ENCODE measurements around the gene INSR. TPM values are rescaled to one million over a fixed set of nuclear protein-coding genes. Genes with fewer than 3 reads are reported as not detected.

Gene INSR
- total and polyA plus RNA-seq, 12 donors, result 20.2 to 157 (median 99.0) TPM

GRCh38 chr19:7176792-7177191 is 117.4 kb downstream of the INSR start:
- no peak overlapping the region for H3K4me3 ChIP-seq
- DNase-seq (no peak), ATAC-seq (no peak)
- H3K4me1 ChIP-seq, result peaks cover 1 to 46% (median 24%) of the 10 kb centered on the region in 9 donors
- TF ChIP-seq CTCF (IDR thresholded peaks at IDR 0.05), result no peak
- intact Hi-C loops (cut with DNase I), result no loop called here
- no peaks in the 10 kb centered on the region for H3K9me3 ChIP-seq
- H3K27me3 ChIP-seq, result no peaks in the 10 kb centered on the region
- no peak overlapping the region for H3K27ac ChIP-seq
- H3K36me3 ChIP-seq, result peaks cover 0 to 45% (median 9%) of the 10 kb centered on the region in 9 donors
- 94 to 95% methylated on average over 4 of the region's 4 CpGs for WGBS, 2 donors

GRCh38 chr19:7172794-7173193 is 121.4 kb downstream of the INSR start:
- Histone ChIP-seq H3K27ac (no peak overlapping the region), H3K9me3 (no peaks in the 10 kb centered on the region), H3K27me3 (no peaks in the 10 kb centered on the region), H3K4me1 (peaks cover 0 to 14% (median 2%) of the 10 kb centered on the region in 9 donors), H3K4me3 (no peak overlapping the region), H3K36me3 (peaks cover 0 to 77% (median 36%) of the 10 kb centered on the region in 9 donors)
- intact Hi-C loops (cut with DNase I), result no loop called here
- no peak for DNase-seq
- no peak for ATAC-seq
- WGBS, 2 donors, result 97% methylated on average over 4 of the region's 4 CpGs
- no peak for TF ChIP-seq CTCF (IDR thresholded peaks at IDR 0.05)

GRCh38 chr19:7170983-7171382 is 123.2 kb downstream of the INSR start:
- H3K27ac ChIP-seq, result no peak overlapping the region
- no peak overlapping the region for H3K4me3 ChIP-seq
- peaks cover 0 to 4% (median 0%) of the 10 kb centered on the region in 9 donors for H3K4me1 ChIP-seq
- no peak for DNase-seq
- H3K9me3 ChIP-seq, result no peaks in the 10 kb centered on the region
- intact Hi-C loops (cut with DNase I), result no loop called here
- no peaks in the 10 kb centered on the region for H3K27me3 ChIP-seq
- peaks cover 2 to 91% (median 45%) of the 10 kb centered on the region in 9 donors for H3K36me3 ChIP-seq
- TF ChIP-seq CTCF (IDR thresholded peaks at IDR 0.05), result no peak
- ATAC-seq, result no peak

GRCh38 chr19:7168941-7169340 is 125.3 kb downstream of the INSR start:
- TF ChIP-seq CTCF (IDR thresholded peaks at IDR 0.05), result no peak
- ATAC-seq, result no peak

More at GRCh38 chr19:7168941-7169340, 125.3 kb downstream of the INSR start:
- H3K27me3 ChIP-seq, result no peaks in the 10 kb centered on the region
- WGBS, 2 donors, result 86 to 92% methylated on average over 6 of the region's 6 CpGs
- no peaks in the 10 kb centered on the region for H3K4me1 ChIP-seq
- peaks cover 3 to 97% (median 48%) of the 10 kb centered on the region in 9 donors for H3K36me3 ChIP-seq
- H3K27ac ChIP-seq, result no peak overlapping the region
- no peak for DNase-seq
- intact Hi-C loops (cut with DNase I), result no loop called here
- no peak overlapping the region for H3K4me3 ChIP-seq
- no peaks in the 10 kb centered on the region for H3K9me3 ChIP-seq

Data from heart right ventricle (tissue), 16 donors.